ENCODE data around the gene SH3TC1.

DNA sequence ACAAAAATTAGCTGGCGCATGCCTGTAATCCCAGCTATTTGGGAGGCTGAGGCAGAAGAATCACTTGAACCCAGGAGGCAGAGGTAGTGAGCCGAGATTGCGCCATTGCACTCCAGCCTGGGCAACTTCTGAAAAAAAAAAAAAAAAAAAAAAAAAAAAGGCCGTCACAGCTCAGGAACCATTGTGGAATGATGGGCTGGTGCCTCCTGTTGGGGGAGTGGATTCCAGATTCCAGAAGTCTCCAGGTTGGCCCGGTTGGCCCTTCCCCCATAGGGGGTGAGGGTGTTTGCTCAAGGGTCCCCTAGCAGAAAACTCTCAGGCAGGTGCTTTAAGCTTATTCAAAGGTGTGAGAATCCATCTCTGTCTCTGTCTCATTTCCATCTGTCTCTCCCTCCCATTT is 11.5 kb downstream of the SH3TC1 start:
- TF ChIP-seq POLR2A (IDR thresholded peaks at IDR 0.05) = no peak
- TF ChIP-seq, protein P1, sequence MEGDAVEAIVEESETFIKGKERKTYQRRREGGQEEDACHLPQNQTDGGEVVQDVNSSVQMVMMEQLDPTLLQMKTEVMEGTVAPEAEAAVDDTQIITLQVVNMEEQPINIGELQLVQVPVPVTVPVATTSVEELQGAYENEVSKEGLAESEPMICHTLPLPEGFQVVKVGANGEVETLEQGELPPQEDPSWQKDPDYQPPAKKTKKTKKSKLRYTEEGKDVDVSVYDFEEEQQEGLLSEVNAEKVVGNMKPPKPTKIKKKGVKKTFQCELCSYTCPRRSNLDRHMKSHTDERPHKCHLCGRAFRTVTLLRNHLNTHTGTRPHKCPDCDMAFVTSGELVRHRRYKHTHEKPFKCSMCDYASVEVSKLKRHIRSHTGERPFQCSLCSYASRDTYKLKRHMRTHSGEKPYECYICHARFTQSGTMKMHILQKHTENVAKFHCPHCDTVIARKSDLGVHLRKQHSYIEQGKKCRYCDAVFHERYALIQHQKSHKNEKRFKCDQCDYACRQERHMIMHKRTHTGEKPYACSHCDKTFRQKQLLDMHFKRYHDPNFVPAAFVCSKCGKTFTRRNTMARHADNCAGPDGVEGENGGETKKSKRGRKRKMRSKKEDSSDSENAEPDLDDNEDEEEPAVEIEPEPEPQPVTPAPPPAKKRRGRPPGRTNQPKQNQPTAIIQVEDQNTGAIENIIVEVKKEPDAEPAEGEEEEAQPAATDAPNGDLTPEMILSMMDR (IDR thresholded peaks at IDR 0.05) = no peak

Data from adrenal gland (tissue), 5 donors.